GM21825 (cell line): ENCODE data around the gene VSTM5.
"Not testable (repeated sequence)": the region's sequence is repeated elsewhere in the genome, so short reads cannot be mapped to it uniquely, and the experiment has no call there.

ENCODE experiments used
- ATAC-seq: cut with Tn5 transposase; IDR thresholded peaks from one replicate; pipeline ENCODE4 v1.9.1; 2021; ENCODE audit warnings: mild to moderate bottlenecking, moderate library complexity; ENCODE audit not compliant: unreplicated experiment

Gene VSTM5

DNA sequence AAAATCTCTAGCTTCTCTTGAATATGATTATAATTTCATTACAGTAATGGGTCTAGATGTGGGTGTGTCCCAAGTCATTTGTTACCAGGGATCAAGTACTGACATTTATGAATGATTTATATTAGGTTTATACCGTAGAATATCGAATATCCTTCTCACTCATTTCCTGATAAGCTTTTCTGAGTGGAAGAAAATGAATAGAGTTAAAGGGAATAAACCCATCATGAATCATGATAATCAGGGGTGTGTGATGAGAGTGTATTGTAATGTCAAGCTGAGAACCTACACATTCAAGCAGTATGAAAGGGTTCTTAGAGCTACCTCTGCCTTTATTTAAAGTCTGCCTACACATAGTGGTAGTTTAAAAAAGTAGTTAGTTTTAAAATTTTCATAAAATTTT is 49.1 kb downstream of the VSTM5 start:
- ATAC-seq = no peak

DNA sequence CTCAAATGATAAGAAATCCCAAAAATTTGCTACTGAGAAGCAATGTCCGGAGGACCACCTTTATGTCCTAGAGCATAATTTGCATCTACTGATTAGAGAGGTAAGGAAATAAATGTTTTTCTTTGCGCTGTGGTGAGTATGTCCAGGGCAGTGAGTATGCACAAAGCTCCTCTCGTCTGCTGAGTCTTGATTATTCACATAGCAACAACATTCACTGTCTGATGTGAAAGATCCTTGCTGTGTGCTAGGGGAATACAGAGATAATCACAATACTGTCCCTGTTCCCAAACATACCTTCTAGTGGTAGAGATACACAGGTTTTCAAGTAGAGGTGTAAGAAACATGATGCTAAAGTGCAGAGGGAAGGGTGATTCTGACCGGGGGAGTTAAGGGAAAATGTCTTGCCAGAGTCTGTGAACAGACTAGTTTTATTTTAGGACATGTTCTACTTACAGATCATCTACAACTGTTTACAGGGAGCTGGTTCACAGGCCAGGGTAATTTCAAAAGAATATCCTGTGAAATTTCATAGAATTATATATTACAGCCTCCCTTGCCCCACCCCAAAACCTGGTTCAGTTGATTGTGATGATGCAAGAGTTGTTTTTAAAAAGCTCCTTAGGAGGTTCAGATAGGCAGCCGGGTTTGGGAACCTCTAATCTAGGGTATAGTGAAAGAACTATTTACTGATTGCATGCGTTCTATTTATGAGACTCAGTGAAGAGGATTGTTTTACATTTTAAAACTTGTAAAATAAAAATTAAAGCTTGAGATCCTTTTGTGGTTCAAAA is 53.8 kb downstream of the VSTM5 start:
- ATAC-seq = no peak

DNA sequence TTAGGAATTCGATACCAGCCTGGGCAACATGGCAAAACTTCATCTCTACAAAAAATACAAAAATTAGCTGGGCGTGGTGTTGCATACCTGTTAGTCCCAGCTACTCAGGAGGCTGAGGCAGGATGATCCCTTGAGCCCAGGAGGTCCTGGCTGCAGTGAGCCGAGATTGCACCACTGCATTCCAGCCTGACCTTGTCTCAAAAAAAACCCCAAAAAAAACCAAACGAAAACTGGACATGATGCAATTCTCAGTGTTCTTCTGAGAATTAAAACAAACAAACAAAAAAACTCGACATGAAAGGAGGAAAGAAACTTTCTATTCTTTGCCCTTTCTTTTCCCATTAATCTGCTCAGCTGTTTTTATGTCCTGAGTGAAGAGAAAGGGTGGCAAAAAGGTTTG is 58.9 kb downstream of the VSTM5 start:
- ATAC-seq = no peak

DNA sequence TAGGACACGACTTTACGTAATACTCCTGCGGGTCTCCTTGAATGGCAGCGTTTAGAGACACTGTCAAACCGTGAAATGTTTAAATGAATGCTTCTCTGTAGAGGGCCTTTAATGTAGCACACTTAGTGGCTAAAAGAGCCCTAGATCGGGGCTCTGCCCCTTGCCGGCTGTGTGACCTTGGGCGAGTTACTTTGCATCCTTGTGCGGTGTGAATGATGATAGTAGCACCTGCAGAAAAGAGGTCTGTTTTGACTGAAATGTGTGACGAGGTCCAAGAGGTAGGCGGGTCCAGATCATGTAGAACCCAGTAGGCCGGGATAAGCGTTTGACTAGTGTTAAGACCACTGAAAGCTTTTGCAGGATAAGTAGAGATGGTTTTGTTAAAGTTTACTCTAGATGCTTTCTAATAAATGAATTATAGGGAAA is 65.5 kb downstream of the VSTM5 start:
- peak; percentile 22 for ATAC-seq

DNA sequence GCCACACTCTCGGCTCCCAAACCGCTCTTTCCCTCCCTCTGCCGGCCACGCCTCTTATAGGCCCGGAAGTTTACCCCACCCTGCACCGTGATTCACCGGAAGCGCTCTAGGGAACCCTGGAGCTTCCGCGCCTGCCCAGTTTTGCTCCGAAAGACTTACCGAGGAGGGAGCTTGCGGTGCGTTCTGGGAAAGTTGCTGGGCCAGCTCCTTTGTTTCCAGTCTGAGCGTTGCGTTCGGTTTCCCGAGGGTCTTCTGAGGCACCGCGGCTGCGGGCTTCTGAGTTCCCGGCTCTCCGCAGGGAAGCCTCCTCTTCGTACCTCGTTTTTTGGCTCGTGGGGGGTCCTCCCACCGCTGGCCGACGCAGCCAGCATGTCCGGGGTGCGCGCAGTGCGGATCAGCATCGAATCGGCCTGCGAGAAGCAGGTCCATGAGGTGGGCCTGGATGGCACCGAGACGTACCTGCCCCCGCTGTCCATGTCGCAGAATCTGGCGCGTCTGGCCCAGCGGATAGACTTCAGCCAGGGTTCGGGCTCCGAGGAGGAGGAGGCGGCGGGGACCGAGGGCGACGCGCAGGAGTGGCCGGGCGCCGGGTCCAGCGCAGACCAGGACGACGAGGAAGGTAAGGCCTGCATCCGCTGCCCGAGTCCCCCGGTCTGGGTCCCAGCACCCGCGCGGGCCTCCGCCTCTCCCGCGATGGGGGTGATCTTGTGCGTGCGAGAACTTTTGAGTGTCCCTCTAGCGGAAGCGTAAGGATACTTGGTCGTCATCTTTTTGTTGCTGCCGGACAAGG is 66.1 kb downstream of the VSTM5 start, which contains the start of gene MED17:
Gene MED17, plus strand, starts transcription at position 138 of the 790 bp plus-strand sequence. Its CDS starts 232 bp downstream, at position 370.
- peak; percentile 99 for ATAC-seq

DNA sequence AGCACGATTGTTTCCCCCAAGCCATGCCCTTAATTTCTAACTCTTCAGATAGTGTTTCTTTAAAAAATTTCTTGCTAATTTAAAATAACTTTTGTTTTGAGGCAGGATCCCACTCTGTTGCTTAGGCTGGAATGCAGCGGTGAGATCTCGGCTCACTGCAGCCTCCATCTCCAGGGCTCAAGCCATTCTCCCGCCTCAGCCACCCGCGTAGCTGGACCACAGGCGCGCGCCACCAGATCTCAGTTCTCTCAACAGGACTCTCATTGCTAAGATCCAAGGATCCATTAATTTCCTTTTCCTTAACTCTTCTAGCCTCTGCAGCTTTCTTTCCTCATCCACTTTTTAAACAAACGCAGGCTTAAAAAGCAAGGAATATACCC is 66.7 kb downstream of the VSTM5 start:
- ATAC-seq = peak; percentile 33

DNA sequence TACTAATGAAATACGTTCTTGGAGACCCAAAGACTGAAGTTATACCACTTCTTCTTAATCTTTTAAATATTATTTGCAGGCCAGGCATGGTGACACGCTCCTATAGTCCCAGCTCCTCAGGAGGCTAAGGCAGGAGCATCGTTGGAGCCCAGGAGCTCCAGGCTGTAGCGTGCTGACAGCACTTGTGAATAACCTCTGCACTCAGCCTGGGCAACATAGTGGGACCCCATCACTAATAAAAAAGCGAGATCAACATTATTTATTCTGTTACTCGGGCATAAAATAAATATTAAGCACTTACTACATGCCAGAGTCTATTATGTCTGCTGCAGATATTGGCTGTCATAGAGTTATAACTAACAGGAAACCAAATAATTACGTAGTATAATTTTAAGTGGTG is 67.1 kb downstream of the VSTM5 start:
- no peak for ATAC-seq

DNA sequence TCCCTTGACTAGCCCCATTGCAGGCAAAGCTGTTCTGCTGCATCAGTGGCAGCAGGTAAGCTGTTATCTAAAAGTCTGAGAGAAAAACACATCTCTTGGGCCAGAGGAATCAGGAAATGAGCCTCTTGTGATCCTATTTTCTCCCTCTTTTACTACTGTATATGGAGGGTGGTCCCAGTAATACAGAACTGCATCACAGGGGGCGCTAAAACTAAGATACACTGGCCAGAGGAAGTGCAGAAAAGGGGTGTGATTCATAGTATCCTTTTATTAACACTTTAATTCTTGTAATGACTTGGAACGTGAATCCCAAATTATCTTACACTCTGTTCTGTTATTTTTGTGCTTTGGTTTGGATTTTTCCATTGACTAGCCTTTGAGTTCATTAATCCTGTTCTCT is 75.1 kb downstream of the VSTM5 start:
- no peak for ATAC-seq

DNA sequence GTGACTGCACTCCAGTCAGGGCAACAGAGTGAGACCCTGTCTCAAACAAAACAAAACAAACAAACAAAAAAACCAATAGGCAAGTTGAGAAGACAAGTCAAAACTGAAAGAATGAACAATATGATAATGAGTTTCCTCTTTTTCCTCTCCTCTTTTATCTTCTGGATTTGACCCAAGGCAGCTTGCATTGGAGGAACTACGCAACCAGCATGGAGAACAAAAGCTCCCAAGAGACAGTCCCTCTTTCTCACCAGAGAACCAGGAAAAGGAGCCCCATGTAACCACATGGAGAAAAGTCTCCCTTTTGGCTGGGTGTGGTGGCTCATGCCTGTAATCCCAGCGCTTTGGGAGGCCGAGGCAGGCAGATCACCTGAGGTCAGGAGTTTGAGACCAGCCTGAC is 75.9 kb downstream of the VSTM5 start:
- not testable (repeated sequence) for ATAC-seq

DNA sequence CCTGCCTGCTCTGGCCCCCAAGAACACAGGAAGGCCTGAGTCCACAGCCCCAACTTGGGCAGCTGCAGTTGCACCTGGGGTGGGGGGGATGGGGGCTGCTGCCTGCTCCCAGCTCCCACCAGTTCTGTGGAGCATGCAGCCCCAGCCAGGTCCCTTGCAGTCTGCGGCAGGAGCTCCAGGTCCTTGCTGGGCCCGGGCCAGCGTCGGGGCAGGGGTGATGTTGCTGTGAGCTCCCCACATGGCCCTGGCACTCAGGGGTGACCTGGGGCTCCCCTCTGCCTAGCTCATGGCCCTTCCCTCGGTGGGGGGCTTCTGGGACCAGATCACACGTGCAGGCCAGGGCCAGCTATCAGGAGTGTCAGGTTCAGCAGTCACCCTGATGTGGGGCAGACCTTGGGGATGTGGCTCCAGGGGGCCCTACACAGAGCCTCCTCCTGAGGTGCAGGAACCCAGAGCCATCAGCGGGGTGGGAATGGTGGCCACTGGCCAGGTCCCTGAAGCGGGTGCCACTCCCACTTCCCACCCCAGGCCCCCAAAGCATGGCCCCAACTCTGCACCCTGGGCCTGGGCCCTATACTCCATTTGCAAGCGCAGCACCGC is 76.7 kb downstream of the VSTM5 start:
- ATAC-seq = no peak

DNA sequence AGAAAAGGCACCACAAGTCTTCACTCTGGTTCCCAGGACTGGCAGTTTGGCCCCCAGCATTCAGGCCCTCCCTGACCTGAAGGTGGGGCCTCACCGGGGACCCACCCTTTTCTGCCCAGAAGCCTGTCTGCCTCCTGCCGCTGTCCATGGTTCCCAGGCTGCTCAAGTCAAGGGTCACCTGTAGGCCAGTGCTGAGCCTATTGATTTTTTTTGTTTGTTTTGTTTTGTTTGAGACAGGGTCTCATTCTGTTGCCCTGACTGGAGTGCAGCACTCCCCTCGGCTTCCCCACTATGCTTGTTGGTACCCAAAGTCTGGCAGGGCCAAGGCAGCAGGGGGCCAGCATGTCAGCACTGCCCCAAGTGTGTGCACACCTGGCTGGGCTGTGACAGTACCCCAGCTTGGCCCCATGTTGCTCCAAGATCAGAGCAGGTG is 77.4 kb downstream of the VSTM5 start:
- no peak for ATAC-seq

DNA sequence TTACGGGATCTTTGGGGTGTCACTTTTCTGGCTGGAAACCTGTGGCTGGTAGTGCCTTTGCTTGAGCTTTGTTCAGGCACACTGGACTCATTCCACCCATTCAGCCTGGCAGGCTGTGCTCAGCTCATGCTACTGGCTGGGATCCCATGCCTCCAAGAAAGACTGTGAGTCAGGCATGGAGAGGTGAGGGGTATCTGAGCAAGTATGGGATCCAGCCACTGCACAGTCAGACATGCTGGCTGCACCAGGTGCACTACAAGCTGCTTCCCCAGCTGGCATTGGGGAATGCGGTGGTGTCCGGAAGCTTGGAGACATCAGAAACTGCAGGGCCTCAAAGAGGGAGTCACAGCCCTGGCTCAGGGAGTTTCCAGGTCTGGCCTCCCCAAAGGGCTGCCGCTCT is 78.3 kb downstream of the VSTM5 start:
- no peak for ATAC-seq

DNA sequence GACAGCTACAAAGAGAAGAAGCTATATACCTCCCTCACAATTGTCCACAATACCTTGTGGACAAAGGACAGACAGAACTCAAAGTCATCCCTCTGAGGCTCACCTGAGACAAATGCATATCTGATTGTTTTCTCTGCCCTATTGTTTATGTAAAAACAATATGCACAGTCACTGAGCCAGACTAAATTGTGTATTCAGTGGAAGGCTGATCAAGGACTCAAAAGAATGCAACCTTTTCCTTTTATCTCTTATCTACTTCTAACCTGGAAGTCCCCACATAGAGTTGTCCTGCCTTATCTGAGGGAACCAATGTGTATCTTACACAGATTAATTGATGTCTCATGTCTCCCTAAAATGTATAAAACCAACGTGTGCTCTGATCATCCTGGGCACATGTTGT is 80.3 kb downstream of the VSTM5 start:
- ATAC-seq = no peak
